Measurements from ENCODE around the gene FEM1B. TPM values are rescaled to one million over a fixed set of nuclear protein-coding genes. Genes with fewer than 3 reads are reported as not detected.

FEM1B gene
- total and polyA plus RNA-seq, 2 donors (not counting 3 experiments of a cell fraction or from before 2014, with no cell fraction given), result 11.1 to 33.2 TPM

DNA sequence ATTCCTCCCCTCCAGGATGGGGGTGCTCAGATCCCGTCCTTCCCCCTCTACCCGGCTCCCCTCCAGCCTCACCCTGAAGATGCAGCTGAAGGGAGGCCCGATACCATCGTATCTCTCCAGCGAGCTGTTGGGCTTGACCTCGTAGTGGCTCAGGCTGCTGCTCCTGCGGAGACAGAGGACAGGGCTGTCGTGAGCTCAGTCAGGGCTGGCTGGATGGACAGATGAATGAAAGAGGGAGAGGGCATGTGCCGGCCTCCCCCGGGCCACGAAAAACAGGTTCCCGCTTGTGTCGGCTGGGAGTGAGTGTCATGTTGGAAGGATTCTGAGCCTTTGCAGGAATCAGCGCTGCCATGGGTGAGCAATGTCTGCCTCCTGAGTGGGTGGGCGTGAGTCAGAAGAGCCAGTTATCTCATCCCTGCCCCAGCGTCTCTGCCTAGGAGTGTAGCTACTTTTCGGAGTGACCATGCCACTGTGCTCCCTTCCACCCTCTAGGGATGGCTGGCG lies 35.2 kb downstream of the FEM1B start:
- no peak overlapping the region for H3K27ac ChIP-seq (ENCODE audit: insufficient read depth, low read depth, low read length)
- DNase-seq (ENCODE audit: low read depth, low spot score), result no peak

More for the DNA sequence above, 35.2 kb downstream of the FEM1B start:
- H3K4me1 ChIP-seq (ENCODE audit: control insufficient read depth, extremely low read depth, insufficient read depth, low read length), result peaks cover 6% of the 10 kb centered on the region
- no peaks in the 10 kb centered on the region for H3K36me3 ChIP-seq (ENCODE audit: control insufficient read depth in 2 of 2, extremely low read depth in 1 of 2, insufficient read depth in 2 of 2, low read length in 2 of 2)
- no peaks in the 10 kb centered on the region for H3K9me1 ChIP-seq (replicated peaks; ENCODE audit: control insufficient read depth, extremely low read depth, insufficient read depth, low read length)
- no peaks in the 10 kb centered on the region for H3K9me3 ChIP-seq (replicated peaks; ENCODE audit: control insufficient read depth, insufficient read depth, low read length)
- intact Hi-C loops (cut with micrococcal nuclease), result no loop called here
- no peaks in the 10 kb centered on the region for H4K20me1 ChIP-seq (replicated peaks; ENCODE audit: control insufficient read depth, extremely low read depth, insufficient read depth, low read length)
- dilution Hi-C loops (cut with MboI; ENCODE audit: extremely low pct_ligation_motif_present, low sequenced_read_pairs), result no loop called here
- BruUV-seq (replicated peaks), result no TSS peak
- ChIA-PET POLR2A (no interaction called here), CTCF (interaction anchor here (0.9 to 1.1 kb wide), 3 partner anchors 61 to 361 kb away, joined by 3 read pairs; no protein-coding TSS in a partner anchor)
- TF ChIP-seq MYC (IDR thresholded peaks at IDR 0.05; ENCODE audit: low read depth, low read length) (no peak), EZH2 (IDR thresholded peaks at IDR 0.05; ENCODE audit: borderline replicate concordance, low read depth, low read length, severe bottlenecking) (no peak), POLR2AphosphoS5 (IDR thresholded peaks at IDR 0.05; ENCODE audit: insufficient read depth, low read depth, low read length) (no peak), FOS (IDR thresholded peaks at IDR 0.05; ENCODE audit: borderline replicate concordance, insufficient read depth, low read length) (no peak), GATA2 (IDR thresholded peaks at IDR 0.05; ENCODE audit: insufficient read depth, insufficient read length, low read depth, low read length) (no peak), MAX (IDR thresholded peaks at IDR 0.05; ENCODE audit: insufficient read depth, insufficient read length) (no peak), POLR2A (IDR thresholded peaks at IDR 0.05; ENCODE audit: low read depth, low read length) (no peak), JUN (IDR thresholded peaks at IDR 0.05; ENCODE audit: borderline replicate concordance, insufficient read depth, insufficient read length, low read depth) (no peak)
- TF ChIP-seq, protein P1, sequence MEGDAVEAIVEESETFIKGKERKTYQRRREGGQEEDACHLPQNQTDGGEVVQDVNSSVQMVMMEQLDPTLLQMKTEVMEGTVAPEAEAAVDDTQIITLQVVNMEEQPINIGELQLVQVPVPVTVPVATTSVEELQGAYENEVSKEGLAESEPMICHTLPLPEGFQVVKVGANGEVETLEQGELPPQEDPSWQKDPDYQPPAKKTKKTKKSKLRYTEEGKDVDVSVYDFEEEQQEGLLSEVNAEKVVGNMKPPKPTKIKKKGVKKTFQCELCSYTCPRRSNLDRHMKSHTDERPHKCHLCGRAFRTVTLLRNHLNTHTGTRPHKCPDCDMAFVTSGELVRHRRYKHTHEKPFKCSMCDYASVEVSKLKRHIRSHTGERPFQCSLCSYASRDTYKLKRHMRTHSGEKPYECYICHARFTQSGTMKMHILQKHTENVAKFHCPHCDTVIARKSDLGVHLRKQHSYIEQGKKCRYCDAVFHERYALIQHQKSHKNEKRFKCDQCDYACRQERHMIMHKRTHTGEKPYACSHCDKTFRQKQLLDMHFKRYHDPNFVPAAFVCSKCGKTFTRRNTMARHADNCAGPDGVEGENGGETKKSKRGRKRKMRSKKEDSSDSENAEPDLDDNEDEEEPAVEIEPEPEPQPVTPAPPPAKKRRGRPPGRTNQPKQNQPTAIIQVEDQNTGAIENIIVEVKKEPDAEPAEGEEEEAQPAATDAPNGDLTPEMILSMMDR (IDR thresholded peaks at IDR 0.05; ENCODE audit: extremely low read depth in 1 of 2, insufficient read depth in 1 of 2, low read depth in 1 of 2, low read length in 2 of 2), result no peak
- H3K27me3 ChIP-seq (ENCODE audit: control insufficient read depth in 2 of 2, insufficient read depth in 2 of 2, low read length in 2 of 2), result no peaks in the 10 kb centered on the region
- no peak overlapping the region for H3K9ac ChIP-seq (replicated peaks; ENCODE audit: extremely low read depth, insufficient read depth, low read length)
- no peaks in the 10 kb centered on the region for H3K79me2 ChIP-seq (ENCODE audit: control insufficient read depth, insufficient read depth, low read length)
- FAIRE-seq, result no peak
- no peak overlapping the region for H2AFZ ChIP-seq (ENCODE audit: low read depth, low read length)
- no peak overlapping the region for H3K4me3 ChIP-seq (replicated peaks in 1 of 3; ENCODE audit: insufficient read depth in 1 of 3, low read depth in 1 of 3, low read length in 3 of 3)
- H3K4me2 ChIP-seq (ENCODE audit: insufficient read depth, low read length), result no peak overlapping the region
